Measurements from ENCODE around the gene DIAPH2. TPM values are rescaled to one million over a fixed set of nuclear protein-coding genes. Genes with fewer than 3 reads are reported as not detected.

DIAPH2 gene
- total RNA-seq, result 12.4 and 13.7 TPM in 2 replicates

GRCh38 chrX:96684339-96685209 is at the start of gene DIAPH2:
TSS of gene DIAPH2 (plus strand) at chrX:96684842.

DNA sequence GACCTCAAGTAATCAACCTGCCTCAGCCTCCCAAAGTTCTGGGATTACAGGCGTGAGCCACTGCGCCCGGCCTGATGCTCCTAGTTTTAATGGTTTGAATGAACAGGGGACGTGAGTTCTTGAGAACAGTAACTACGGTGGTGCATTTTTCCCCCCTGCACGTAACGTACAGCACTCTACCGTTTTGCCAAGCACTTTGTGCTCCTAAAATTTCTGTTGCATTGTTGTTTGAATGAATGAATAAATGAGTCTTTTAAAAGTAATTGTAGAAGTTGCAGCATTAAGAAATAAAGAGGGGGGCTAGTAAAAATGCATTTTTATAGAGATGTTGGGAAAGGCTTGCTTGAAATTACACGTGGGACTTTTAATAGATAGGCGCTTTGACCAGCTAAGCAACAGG is 199.0 kb downstream of the DIAPH2 start, which contains the start of gene RPA4:
Gene RPA4 (plus strand): TSS at position 301 of the 400 bp plus-strand sequence. CDS start 403 bp downstream, outside the sequence.

Other genes with a start within 250 kb of the DIAPH2 start
- 0.21 TPM in 1 of 2 replicates, not detected in the other for gene RPA4, start 199.1 kb downstream of the DIAPH2 start, total RNA-seq

Data from tracheal epithelial cell (primary cell).